DND-41 (cell line): Measurements from ENCODE around the gene SFXN5.

Experiments
- CTCF ChIP-seq: IDR thresholded peaks from 2 replicates; pipeline ENCODE4 v1.5.1; 2012; ENCODE audit warnings: borderline replicate concordance, low read length, moderate library complexity, mild to moderate bottlenecking; ENCODE audit not compliant: poor library complexity, severe bottlenecking; ENCODE audit errors: extremely low read depth
- EZH2 ChIP-seq: IDR thresholded peaks from 3 replicates; pipeline ENCODE4 v1.6.1; 2012; ENCODE audit warnings: borderline replicate concordance, low read depth, mild to moderate bottlenecking, moderate library complexity, low read length, inconsistent platforms; ENCODE audit not compliant: severe bottlenecking

- TF ChIP-seq CTCF (no peak), EZH2 (no peak)
These were observed 115.5 kb downstream of the SFXN5 start for GRCh38 chr2:72956050-72956395.
